K562 (cell line): Measurements from ENCODE around the gene SPOCK2. TPM values are rescaled to one million over a fixed set of nuclear protein-coding genes. Genes with fewer than 3 reads are reported as not detected.

Experiments used
- ATAC-seq: fragments of 200-7000 bp; cut with Tn5 transposase; 3 replicates; pipeline ENCODE4 v1.9.1; 2020; ENCODE audit warnings: moderate library complexity
- BruUV-seq: library from RNA; stranded (reverse); fragments of 400-500 nt; replicated peaks from 2 replicates; lab custom pipeline; 2021; lab: Mats Ljungman, UMichigan
- CTCF ChIA-PET: fragments of 300-600 bp; formaldehyde crosslinking; extraction: SDS; loops from one replicate; lab custom pipeline; 2021; ENCODE audit warnings: low intra/inter-chr PET ratio; lab: Yijun Ruan, JAX
- POLR2A ChIA-PET: fragments of 300-600, 350-650 bp; sonication (Branson Sonifier 250); formaldehyde crosslinking; extraction: SDS; loops from one replicate; lab custom pipeline; 2021; ENCODE audit warnings: antibody characterized with exemption, inconsistent platforms; lab: Yijun Ruan, JAX
- DNase-seq, 4 experiments: peaks; one replicate each; pipeline versions ENCODE4 v3.0.0 to v3.0.0-alpha.2; 2011 to 2018; ENCODE audit warnings: low spot score in 3 of 4, mixed read lengths in 3 of 4; ENCODE audit errors: extremely low read depth in 1 of 4
- FAIRE-seq: peaks from 2 replicates; lab custom pipeline; 2011; peaks lifted over from hg19 to GRCh38; lab: Jason Lieb, UNC
- H2AFZ ChIP-seq: 2 replicates; pipeline ENCODE4 v1.6.0; 2011; ENCODE audit warnings: low read depth, low read length, control low read depth, inconsistent platforms
- H3K27ac ChIP-seq: fragments of 200-600 bp; 3 replicates; pipeline ENCODE4 v1.8.0; 2011; ENCODE audit warnings: low read depth, mild to moderate bottlenecking, control low read depth, inconsistent platforms, low read length, moderate library complexity, mixed read lengths; ENCODE audit errors: extremely low read depth
- H3K27me3 ChIP-seq, 2 experiments: fragments of 300-600 bp in 1 of 2; 2 replicates in 1 of 2; 3 replicates in 1 of 2; pipeline versions ENCODE4 v1.6.0 to v1.8.0; 2011; ENCODE audit warnings: inconsistent platforms in 2 of 2, low read length in 2 of 2, mild to moderate bottlenecking in 1 of 2, mixed read lengths in 1 of 2, moderate library complexity in 1 of 2; ENCODE audit not compliant: control insufficient read depth in 2 of 2, insufficient read depth in 2 of 2
- H3K36me3 ChIP-seq: fragments of 300-600 bp; 3 replicates; pipeline ENCODE4 v1.8.0; 2011; ENCODE audit warnings: mild to moderate bottlenecking, low read length, inconsistent platforms; ENCODE audit not compliant: control insufficient read depth, insufficient read depth
- H3K4me1 ChIP-seq, 2 experiments: fragments of 200-600 bp in 1 of 2; replicated peaks in 1 of 2; 2 replicates in 1 of 2; 3 replicates in 1 of 2; pipeline versions ENCODE4 v1.5.1 to v1.8.0; 2011; ENCODE audit warnings: inconsistent platforms in 2 of 2, low read length in 2 of 2, mild to moderate bottlenecking in 1 of 2, mixed read lengths in 1 of 2, moderate library complexity in 1 of 2; ENCODE audit not compliant: control insufficient read depth in 2 of 2, insufficient read depth in 2 of 2
- H3K4me2 ChIP-seq: 2 replicates; pipeline ENCODE4 v1.6.1; 2011; ENCODE audit warnings: low read length, control low read depth, inconsistent platforms, mixed read lengths; ENCODE audit not compliant: insufficient read depth
- H3K4me3 ChIP-seq: fragments of 200-600 bp; sonication (generic), shearing (Covaris generic); 2 replicates; pipeline ENCODE4 v1.5.1; 2016; ENCODE audit warnings: control low read depth, inconsistent platforms
- H3K79me2 ChIP-seq: fragments of 200-600 bp; 3 replicates; pipeline ENCODE4 v1.8.0; 2011; ENCODE audit warnings: low read length, inconsistent platforms; ENCODE audit not compliant: control insufficient read depth, insufficient read depth
- H3K9ac ChIP-seq, 2 experiments: 2 replicates each; pipeline versions ENCODE4 v1.6.0 to v1.6.1; 2011; ENCODE audit warnings: low read depth in 2 of 2, low read length in 2 of 2, control low read depth in 1 of 2, inconsistent platforms in 1 of 2, mild to moderate bottlenecking in 1 of 2, mixed read lengths in 1 of 2; ENCODE audit not compliant: insufficient read depth in 1 of 2
- H3K9me1 ChIP-seq: one replicate; pipeline ENCODE4 v1.6.0; 2011; ENCODE audit warnings: inconsistent platforms, mild to moderate bottlenecking, low read length, moderate library complexity; ENCODE audit not compliant: control insufficient read depth, insufficient read depth
- H3K9me3 ChIP-seq: replicated peaks from 2 replicates; pipeline ENCODE4 v1.5.1; 2011; ENCODE audit warnings: low read depth, low read length, inconsistent platforms; ENCODE audit not compliant: control insufficient read depth, insufficient read depth
- H4K20me1 ChIP-seq: replicated peaks from 2 replicates; pipeline ENCODE4 v1.6.1; 2011; ENCODE audit warnings: low read length, inconsistent platforms, mixed read lengths; ENCODE audit not compliant: control insufficient read depth, insufficient read depth
- ETV5 ChIP-seq: sonication (generic); formaldehyde crosslinking; IDR thresholded peaks from 2 replicates; pipeline ENCODE4 v1.4.0; 2020; ENCODE audit warnings: low read depth, mild to moderate bottlenecking, missing genetic modification reagents
- KDM4B ChIP-seq, 2 experiments: fragments of 450-650 bp in 1 of 2; sonication (generic) in 1 of 2; IDR thresholded peaks; 2 replicates each; pipeline ENCODE4 v1.6.1; 2016 to 2017; ENCODE audit warnings: borderline replicate concordance in 2 of 2, antibody characterized with exemption in 1 of 2, low read depth in 1 of 2, mild to moderate bottlenecking in 1 of 2
- KLF6 ChIP-seq: fragments of 250-450 bp; sonication (Bioruptor Pico); IDR thresholded peaks from 2 replicates; pipeline ENCODE4 v1.4.0; 2020; ENCODE audit warnings: mild to moderate bottlenecking, moderate library complexity, borderline replicate concordance
- MTF1 ChIP-seq: fragments of 250-450 bp; sonication (Bioruptor Pico); IDR thresholded peaks from 2 replicates; pipeline ENCODE4 v1.9.0; 2021; ENCODE audit warnings: moderate library complexity, mild to moderate bottlenecking, inconsistent platforms, borderline replicate concordance
- NCOA6 ChIP-seq: fragments of 450-650 bp; IDR thresholded peaks from 2 replicates; pipeline ENCODE4 v1.6.1; 2017; ENCODE audit warnings: mild to moderate bottlenecking
- NR2F6 ChIP-seq: fragments of 450-650 bp; formaldehyde crosslinking; IDR thresholded peaks from 2 replicates; pipeline ENCODE4 v1.4.0; 2020; ENCODE audit warnings: mild to moderate bottlenecking
- PHF21A ChIP-seq: fragments of 450-650 bp; IDR thresholded peaks from 2 replicates; pipeline ENCODE4 v1.6.1; 2017; ENCODE audit warnings: low read depth, borderline replicate concordance
- XRCC3 ChIP-seq: fragments of 450-650 bp; IDR thresholded peaks from 2 replicates; pipeline ENCODE4 v1.6.1; 2017; ENCODE audit warnings: mild to moderate bottlenecking, moderate library complexity
- WGBS: fragments of 100-300 bp; shearing (Covaris generic); methylation state at CpG from one replicate; pipeline ENCODE4 v1.1.6; 2016; ENCODE audit warnings: low coverage, mixed read lengths; ENCODE audit not compliant: insufficient coverage; ENCODE audit errors: missing lambda C conversion rate; 5-methylcytosine and 5-hydroxymethylcytosine counted together
- in situ Hi-C: fragments of 300-500 bp; cut with MboI; formaldehyde crosslinking; loops from 4 replicates; pipeline ENCODE4 v1.15.0; 2018; ENCODE audit warnings: inconsistent platforms, mixed read lengths
- intact Hi-C: fragments of 100-400 bp; cut with micrococcal nuclease; formaldehyde crosslinking; loops from 2 replicates; pipeline ENCODE4 v1.14.2; 2022
- polyA plus RNA-seq, 8 experiments: library from polyadenylated mRNA; depleted of rRNA in 4 of 8; stranded (reverse) in 5 of 8; unstranded in 3 of 8; fragments of >200 nt; fragmentation: Nextera tagmentation in 2 of 8; fragmentation: Illumina TruSeq in 1 of 8; extraction: Ambion mirVana in 2 of 8; extraction: Trizol in 1 of 8; gene quantifications; 2 replicates each; pipeline versions ENCODE4 v1.2.1 to v1.2.3, GENCODE V29; 2011 to 2014; ENCODE audit warnings: inconsistent platforms in 1 of 8, missing spikeins in 1 of 8
- total RNA-seq, 7 experiments: library from RNA; depleted of rRNA in 6 of 7; stranded (reverse); fragments of >200 nt in 6 of 7; fragmentation: Illumina TruSeq in 2 of 7; extraction: Trizol in 2 of 7; gene quantifications; 2 replicates each; pipeline versions ENCODE4 v1.2.1 to v1.2.3, GENCODE V29; 2011 to 2021; ENCODE audit warnings: low replicate concordance in 1 of 7
- TF ChIP-seq, protein P1 (sequence below): fragments of 450-650 bp; IDR thresholded peaks from 2 replicates; pipeline ENCODE4 v1.6.1; 2016; ENCODE audit warnings: missing biosample characterization, missing genetic modification characterization
- TF ChIP-seq, protein P2 (sequence below): fragments of 450-650 bp; formaldehyde crosslinking; IDR thresholded peaks from 2 replicates; pipeline ENCODE4 v1.4.0; 2022; ENCODE audit warnings: missing genetic modification characterization

SPOCK2 gene
- total and polyA plus RNA-seq, 9 of the 15 experiments (the other 6 are each of a cell fraction or from before 2014, with no cell fraction given) = 0.04 to 0.86 (median 0.11) TPM; not detected in 2

DNA sequence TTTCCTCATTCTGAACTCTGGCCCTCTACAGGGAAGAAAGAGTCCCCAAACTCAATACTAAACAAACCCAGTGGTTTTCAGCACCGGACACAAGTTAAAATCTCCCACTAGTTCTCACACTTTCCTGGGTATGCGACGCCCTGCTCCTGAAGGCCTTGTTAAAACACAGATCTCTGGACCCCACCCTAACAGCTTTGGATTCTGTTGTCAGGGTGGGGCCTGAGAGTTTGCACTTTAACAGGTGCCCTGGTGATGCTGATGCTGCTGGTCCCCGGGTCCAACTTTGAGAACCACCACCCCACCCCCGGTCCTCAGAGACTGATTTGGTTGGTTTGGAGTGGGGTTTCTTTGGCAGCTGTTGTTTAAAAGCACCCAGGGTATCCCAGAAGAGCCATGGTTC, 62.5 kb downstream of the SPOCK2 start:
- no TSS peak for BruUV-seq
- Histone ChIP-seq H3K9me3 (no peaks in the 10 kb centered on the region), H3K27ac (no peak overlapping the region), H3K27me3 (peaks cover 25 to 36% of the 10 kb centered on the region in 2 experiments), H3K9ac (no peak overlapping the region), H3K36me3 (no peaks in the 10 kb centered on the region), H3K4me1 (peaks cover 3 to 4% of the 10 kb centered on the region in 2 experiments; a peak in 3 of 5 replicates), H3K4me3 (no peak overlapping the region), H4K20me1 (no peaks in the 10 kb centered on the region), H2AFZ (no peak overlapping the region), H3K79me2 (no peaks in the 10 kb centered on the region), H3K4me2 (no peak overlapping the region), H3K9me1 (no peaks in the 10 kb centered on the region)
- POLR2A ChIA-PET = interaction anchor here (0.6 to 1.5 kb wide), 3 partner anchors 16 to 34 kb away, joined by 3 read pairs; no protein-coding TSS in a partner anchor
- CTCF ChIA-PET = no interaction called here
- in situ Hi-C loops = no loop called here
- WGBS = 3% methylated on average over 5 of the region's 5 CpGs
- no peak; the same call in 2 of the 3 replicates for ATAC-seq
- DNase-seq = no peak
- no peak for FAIRE-seq
- intact Hi-C loops = no loop called here
- TF ChIP-seq MTF1 (CRISPR knock-in tag) (no peak), NR2F6 (no peak), XRCC3 (no peak), PHF21A (no peak)

- no peak overlapping the region for H3K4me3 ChIP-seq
- ATAC-seq (no peak; the same call in 2 of the 3 replicates), DNase-seq (no peak), FAIRE-seq (no peak)
- intact Hi-C loops (no loop called here), in situ Hi-C loops (no loop called here)
- H3K36me3 ChIP-seq = no peaks in the 10 kb centered on the region
- POLR2A ChIA-PET = interaction anchor here (0.6 to 1.5 kb wide), 2 partner anchors 15 to 35 kb away, joined by 3 read pairs; no protein-coding TSS in a partner anchor
- CTCF ChIA-PET = interaction anchor here (0.8 kb wide), 1 partner anchor 197 kb away, joined by 4 read pairs; no protein-coding TSS in a partner anchor
- 4% methylated on average over 8 of the region's 8 CpGs for WGBS
- no peak overlapping the region for H3K4me2 ChIP-seq
- H3K79me2 ChIP-seq = no peaks in the 10 kb centered on the region
- peaks cover 22 to 35% of the 10 kb centered on the region in 2 experiments for H3K27me3 ChIP-seq
- H3K27ac ChIP-seq = no peak overlapping the region
- no peak overlapping the region for H2AFZ ChIP-seq
- no TSS peak for BruUV-seq
- no peak overlapping the region for H3K9ac ChIP-seq
- H3K9me3 ChIP-seq = no peaks in the 10 kb centered on the region
- H3K9me1 ChIP-seq = no peaks in the 10 kb centered on the region
- no peaks in the 10 kb centered on the region for H4K20me1 ChIP-seq
- peaks cover 3 to 4% of the 10 kb centered on the region in 2 experiments; a peak in 3 of 5 replicates for H3K4me1 ChIP-seq
- TF ChIP-seq ETV5 (CRISPR knock-in tag) (no peak), KLF6 (CRISPR knock-in tag) (no peak), NCOA6 (no peak), KDM4B (IDR thresholded peaks at IDR 0.05; ENCODE audit: borderline replicate concordance in 2 of 2, low read depth in 1 of 2) (no peak)
- TF ChIP-seq, protein P1, sequence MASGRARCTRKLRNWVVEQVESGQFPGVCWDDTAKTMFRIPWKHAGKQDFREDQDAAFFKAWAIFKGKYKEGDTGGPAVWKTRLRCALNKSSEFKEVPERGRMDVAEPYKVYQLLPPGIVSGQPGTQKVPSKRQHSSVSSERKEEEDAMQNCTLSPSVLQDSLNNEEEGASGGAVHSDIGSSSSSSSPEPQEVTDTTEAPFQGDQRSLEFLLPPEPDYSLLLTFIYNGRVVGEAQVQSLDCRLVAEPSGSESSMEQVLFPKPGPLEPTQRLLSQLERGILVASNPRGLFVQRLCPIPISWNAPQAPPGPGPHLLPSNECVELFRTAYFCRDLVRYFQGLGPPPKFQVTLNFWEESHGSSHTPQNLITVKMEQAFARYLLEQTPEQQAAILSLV (tag) = no peak
- TF ChIP-seq, protein P2, sequence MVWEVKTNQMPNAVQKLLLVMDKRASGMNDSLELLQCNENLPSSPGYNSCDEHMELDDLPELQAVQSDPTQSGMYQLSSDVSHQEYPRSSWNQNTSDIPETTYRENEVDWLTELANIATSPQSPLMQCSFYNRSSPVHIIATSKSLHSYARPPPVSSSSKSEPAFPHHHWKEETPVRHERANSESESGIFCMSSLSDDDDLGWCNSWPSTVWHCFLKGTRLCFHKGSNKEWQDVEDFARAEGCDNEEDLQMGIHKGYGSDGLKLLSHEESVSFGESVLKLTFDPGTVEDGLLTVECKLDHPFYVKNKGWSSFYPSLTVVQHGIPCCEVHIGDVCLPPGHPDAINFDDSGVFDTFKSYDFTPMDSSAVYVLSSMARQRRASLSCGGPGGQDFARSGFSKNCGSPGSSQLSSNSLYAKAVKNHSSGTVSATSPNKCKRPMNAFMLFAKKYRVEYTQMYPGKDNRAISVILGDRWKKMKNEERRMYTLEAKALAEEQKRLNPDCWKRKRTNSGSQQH (CRISPR knock-in tag) = no peak
Measured at GRCh38 chr10:72025400-72025799, 63.0 kb downstream of the SPOCK2 start.
